HL-60 (cell line): ENCODE results near the gene CDK6.

Experiments used
- POLR2AphosphoS5 ChIP-seq: IDR thresholded peaks from 2 replicates; pipeline ENCODE4 v1.6.1; 2012; ENCODE audit warnings: low read depth
- TF ChIP-seq, protein P1 (sequence below): IDR thresholded peaks from one replicate; pipeline ENCODE4 v1.5.1; 2011; ENCODE audit warnings: low read length, control low read depth, inconsistent platforms; ENCODE audit not compliant: insufficient read depth
- TF ChIP-seq, protein P2 (sequence below): IDR thresholded peaks from 2 replicates; pipeline ENCODE4 v1.6.1; 2012; ENCODE audit warnings: low read depth; ENCODE audit not compliant: insufficient replicate concordance

GRCh38 chr7:92621026-92621540 is 215.3 kb downstream of the CDK6 start:
- TF ChIP-seq, protein P1, sequence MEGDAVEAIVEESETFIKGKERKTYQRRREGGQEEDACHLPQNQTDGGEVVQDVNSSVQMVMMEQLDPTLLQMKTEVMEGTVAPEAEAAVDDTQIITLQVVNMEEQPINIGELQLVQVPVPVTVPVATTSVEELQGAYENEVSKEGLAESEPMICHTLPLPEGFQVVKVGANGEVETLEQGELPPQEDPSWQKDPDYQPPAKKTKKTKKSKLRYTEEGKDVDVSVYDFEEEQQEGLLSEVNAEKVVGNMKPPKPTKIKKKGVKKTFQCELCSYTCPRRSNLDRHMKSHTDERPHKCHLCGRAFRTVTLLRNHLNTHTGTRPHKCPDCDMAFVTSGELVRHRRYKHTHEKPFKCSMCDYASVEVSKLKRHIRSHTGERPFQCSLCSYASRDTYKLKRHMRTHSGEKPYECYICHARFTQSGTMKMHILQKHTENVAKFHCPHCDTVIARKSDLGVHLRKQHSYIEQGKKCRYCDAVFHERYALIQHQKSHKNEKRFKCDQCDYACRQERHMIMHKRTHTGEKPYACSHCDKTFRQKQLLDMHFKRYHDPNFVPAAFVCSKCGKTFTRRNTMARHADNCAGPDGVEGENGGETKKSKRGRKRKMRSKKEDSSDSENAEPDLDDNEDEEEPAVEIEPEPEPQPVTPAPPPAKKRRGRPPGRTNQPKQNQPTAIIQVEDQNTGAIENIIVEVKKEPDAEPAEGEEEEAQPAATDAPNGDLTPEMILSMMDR, result peak; percentile 54
- TF ChIP-seq, protein P2, sequence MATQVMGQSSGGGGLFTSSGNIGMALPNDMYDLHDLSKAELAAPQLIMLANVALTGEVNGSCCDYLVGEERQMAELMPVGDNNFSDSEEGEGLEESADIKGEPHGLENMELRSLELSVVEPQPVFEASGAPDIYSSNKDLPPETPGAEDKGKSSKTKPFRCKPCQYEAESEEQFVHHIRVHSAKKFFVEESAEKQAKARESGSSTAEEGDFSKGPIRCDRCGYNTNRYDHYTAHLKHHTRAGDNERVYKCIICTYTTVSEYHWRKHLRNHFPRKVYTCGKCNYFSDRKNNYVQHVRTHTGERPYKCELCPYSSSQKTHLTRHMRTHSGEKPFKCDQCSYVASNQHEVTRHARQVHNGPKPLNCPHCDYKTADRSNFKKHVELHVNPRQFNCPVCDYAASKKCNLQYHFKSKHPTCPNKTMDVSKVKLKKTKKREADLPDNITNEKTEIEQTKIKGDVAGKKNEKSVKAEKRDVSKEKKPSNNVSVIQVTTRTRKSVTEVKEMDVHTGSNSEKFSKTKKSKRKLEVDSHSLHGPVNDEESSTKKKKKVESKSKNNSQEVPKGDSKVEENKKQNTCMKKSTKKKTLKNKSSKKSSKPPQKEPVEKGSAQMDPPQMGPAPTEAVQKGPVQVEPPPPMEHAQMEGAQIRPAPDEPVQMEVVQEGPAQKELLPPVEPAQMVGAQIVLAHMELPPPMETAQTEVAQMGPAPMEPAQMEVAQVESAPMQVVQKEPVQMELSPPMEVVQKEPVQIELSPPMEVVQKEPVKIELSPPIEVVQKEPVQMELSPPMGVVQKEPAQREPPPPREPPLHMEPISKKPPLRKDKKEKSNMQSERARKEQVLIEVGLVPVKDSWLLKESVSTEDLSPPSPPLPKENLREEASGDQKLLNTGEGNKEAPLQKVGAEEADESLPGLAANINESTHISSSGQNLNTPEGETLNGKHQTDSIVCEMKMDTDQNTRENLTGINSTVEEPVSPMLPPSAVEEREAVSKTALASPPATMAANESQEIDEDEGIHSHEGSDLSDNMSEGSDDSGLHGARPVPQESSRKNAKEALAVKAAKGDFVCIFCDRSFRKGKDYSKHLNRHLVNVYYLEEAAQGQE, result no peak
- TF ChIP-seq POLR2AphosphoS5, result no peak
